ENCODE results near the gene NSA2. TPM values are rescaled to one million over a fixed set of nuclear protein-coding genes. Genes with fewer than 3 reads are reported as not detected.

Gene NSA2
- total RNA-seq, 4 donors from 2014 or later, result 64.4 to 98.2 (median 94.9) TPM

DNA sequence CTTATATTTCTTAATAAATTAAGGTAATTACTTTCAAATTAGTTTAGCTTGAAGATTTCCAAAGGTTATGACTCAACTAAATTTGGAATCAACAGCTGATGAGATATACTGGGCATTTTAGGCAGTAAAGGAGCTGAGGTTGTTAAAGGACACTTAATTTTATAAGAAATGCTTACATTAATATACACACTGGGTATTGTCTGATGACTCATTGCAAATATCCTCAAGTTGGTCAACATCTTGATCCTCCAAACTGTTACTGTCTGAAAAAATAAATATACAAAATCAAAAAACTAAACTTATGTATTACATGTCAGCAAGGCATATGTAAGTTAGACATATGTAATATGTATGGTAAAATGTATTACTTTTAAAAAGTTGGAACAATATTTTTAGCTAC is 3.5 kb upstream of the NSA2 start:
- no peak for DNase-seq
- Histone ChIP-seq H3K36me3 (peaks cover 0 to 13% of the 10 kb centered on the region in 2 donors), H3K4me3 (no peak overlapping the region), H3K27me3 (no peaks in the 10 kb centered on the region), H3K4me1 (peaks cover 24 to 29% of the 10 kb centered on the region in 2 donors), H3K9me3 (no peaks in the 10 kb centered on the region), H3K27ac (peak overlapping the region in 1 of 4 donors; percentile 34)
- in situ Hi-C loops (cut with MboI; ENCODE audit: low sequenced_read_pairs in 4 of 4), result loop anchor here in 1 of 4 donors (25.0 kb wide), 1 partner anchor 1201 kb away; the partner anchor contains the start of genes ANKRA2 and UTP15
- intact Hi-C loops (cut with DNase I; ENCODE audit: low total_unique reads), result no loop called here
- TF ChIP-seq POLR2A (IDR thresholded peaks at IDR 0.05), result no peak
- TF ChIP-seq, protein P1, sequence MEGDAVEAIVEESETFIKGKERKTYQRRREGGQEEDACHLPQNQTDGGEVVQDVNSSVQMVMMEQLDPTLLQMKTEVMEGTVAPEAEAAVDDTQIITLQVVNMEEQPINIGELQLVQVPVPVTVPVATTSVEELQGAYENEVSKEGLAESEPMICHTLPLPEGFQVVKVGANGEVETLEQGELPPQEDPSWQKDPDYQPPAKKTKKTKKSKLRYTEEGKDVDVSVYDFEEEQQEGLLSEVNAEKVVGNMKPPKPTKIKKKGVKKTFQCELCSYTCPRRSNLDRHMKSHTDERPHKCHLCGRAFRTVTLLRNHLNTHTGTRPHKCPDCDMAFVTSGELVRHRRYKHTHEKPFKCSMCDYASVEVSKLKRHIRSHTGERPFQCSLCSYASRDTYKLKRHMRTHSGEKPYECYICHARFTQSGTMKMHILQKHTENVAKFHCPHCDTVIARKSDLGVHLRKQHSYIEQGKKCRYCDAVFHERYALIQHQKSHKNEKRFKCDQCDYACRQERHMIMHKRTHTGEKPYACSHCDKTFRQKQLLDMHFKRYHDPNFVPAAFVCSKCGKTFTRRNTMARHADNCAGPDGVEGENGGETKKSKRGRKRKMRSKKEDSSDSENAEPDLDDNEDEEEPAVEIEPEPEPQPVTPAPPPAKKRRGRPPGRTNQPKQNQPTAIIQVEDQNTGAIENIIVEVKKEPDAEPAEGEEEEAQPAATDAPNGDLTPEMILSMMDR (IDR thresholded peaks at IDR 0.05 in 4 of 5, conservative IDR thresholded peaks at IDR 0.05 in 1 of 5), result no peak
- ATAC-seq, result no peak

DNA sequence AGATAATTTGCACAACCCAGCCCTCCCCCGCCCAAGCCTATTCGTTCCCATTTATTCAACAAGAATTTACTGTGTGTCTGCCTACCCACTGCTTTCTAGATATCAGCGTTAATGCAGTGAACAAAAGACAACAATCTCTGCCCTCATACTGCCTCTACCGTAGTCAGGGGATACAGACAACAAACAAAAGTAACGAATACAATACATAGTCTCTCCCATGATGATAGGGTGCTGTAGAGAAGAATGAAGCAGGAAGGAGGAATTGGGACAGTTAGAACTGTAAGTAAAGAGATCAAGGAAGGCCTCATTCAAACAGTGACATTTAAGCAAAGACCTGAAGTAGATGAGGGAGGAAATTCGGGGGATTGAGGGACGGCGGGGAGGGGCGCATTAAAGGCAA is 1.8 kb upstream of the NSA2 start:
- H3K27me3 ChIP-seq, result no peaks in the 10 kb centered on the region
- no peaks in the 10 kb centered on the region for H3K9me3 ChIP-seq
- ATAC-seq (no peak), DNase-seq (no peak)
- peak overlapping the region in 1 of 4 donors; percentile 99 for H3K4me3 ChIP-seq
- H3K4me1 ChIP-seq, result peaks cover 25 to 29% of the 10 kb centered on the region in 2 donors
- no peak overlapping the region for H3K27ac ChIP-seq
- intact Hi-C loops (cut with DNase I; ENCODE audit: low total_unique reads), result loop anchor here (5.0 kb wide), 1 partner anchor 1198 kb away; the partner anchor contains the start of genes ANKRA2 and UTP15
- TF ChIP-seq POLR2A (IDR thresholded peaks at IDR 0.05), result no peak
- TF ChIP-seq, protein P1 (IDR thresholded peaks at IDR 0.05 in 4 of 5, conservative IDR thresholded peaks at IDR 0.05 in 1 of 5), result no peak
- H3K36me3 ChIP-seq, result peaks cover 0 to 24% of the 10 kb centered on the region in 2 donors
- in situ Hi-C loops (cut with MboI; ENCODE audit: low sequenced_read_pairs in 4 of 4), result loop anchor here in 1 of 4 donors (25.0 kb wide), 1 partner anchor 1203 kb away; the partner anchor contains the start of genes ANKRA2 and UTP15

DNA sequence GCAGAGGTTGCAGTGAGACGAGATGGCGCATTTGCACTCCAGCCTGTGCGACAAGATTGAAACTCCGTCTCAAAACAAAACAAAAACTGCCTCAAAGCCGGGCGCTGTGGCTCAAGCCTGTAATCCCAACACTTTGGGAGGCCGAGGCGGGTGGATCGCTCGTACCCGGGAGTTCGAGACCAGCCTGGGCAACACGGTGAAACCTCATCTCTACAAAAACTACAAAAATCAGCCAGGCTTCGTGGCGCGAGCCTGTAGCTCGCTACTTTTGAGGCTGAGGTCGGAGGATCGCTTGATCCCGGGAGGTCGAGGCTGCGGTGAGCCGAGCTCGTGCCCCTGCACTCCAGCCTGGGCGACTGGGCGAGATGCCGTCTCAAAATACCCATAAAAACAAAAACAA is 1.1 kb upstream of the NSA2 start:
- peaks cover 0 to 27% of the 10 kb centered on the region in 2 donors for H3K36me3 ChIP-seq
- H3K9me3 ChIP-seq, result no peaks in the 10 kb centered on the region
- in situ Hi-C loops (cut with MboI; ENCODE audit: low sequenced_read_pairs in 4 of 4), result loop anchor here in 1 of 4 donors (25.0 kb wide), 1 partner anchor 1204 kb away; the partner anchor contains the start of genes ANKRA2 and UTP15

DNA sequence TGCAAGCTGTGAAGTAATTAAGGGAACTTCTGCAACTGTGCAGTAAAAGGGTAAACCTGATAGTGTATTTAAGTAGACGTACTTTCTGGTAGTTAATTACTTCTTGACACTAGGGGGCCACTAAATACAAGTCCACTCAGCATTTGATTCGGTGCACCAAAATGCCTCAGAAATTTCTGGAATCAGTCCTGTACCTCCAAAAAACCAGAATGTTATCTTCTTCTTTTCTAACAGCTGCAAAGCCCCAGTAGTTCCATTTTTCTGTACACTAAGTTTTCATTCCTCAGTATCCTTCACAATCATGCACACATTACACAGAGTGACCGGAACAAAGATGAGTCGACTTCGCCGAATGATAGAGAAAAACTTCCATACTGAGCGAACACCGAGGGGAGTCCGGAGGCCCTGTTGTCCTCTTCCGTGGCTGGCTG is 616 bp upstream of the NSA2 start:
- no peak for DNase-seq
- Histone ChIP-seq H3K4me1 (peaks cover 25 to 29% of the 10 kb centered on the region in 2 donors), H3K27me3 (no peaks in the 10 kb centered on the region), H3K36me3 (peaks cover 0 to 32% of the 10 kb centered on the region in 2 donors), H3K9me3 (no peaks in the 10 kb centered on the region), H3K27ac (peak overlapping the region; percentile 82 to 90 (median 87)), H3K4me3 (peak overlapping the region; percentile 76 to 99 (median 97))
- intact Hi-C loops (cut with DNase I; ENCODE audit: low total_unique reads) (loop anchor here (1.0 to 5.0 kb wide), 2 partner anchors 81 to 1199 kb away; partner anchors contain the start of genes ANKRA2, HEXB and UTP15), in situ Hi-C loops (cut with MboI; ENCODE audit: low sequenced_read_pairs in 4 of 4) (loop anchor here in 1 of 4 donors (25.0 kb wide), 1 partner anchor 1204 kb away; the partner anchor contains the start of genes ANKRA2 and UTP15)
- peak; percentile 45 to 61 for ATAC-seq
- TF ChIP-seq, protein P1 (IDR thresholded peaks at IDR 0.05 in 4 of 5, conservative IDR thresholded peaks at IDR 0.05 in 1 of 5), result peak in 3 of 5 experiments; percentile 23 to 47 (median 29)
- TF ChIP-seq POLR2A (IDR thresholded peaks at IDR 0.05), result no peak

More for the DNA sequence above, 1.1 kb upstream of the NSA2 start:
- H3K4me3 ChIP-seq, result peak overlapping the region; percentile 76 to 99 (median 97)
- H3K4me1 ChIP-seq, result peaks cover 25 to 29% of the 10 kb centered on the region in 2 donors
- intact Hi-C loops (cut with DNase I; ENCODE audit: low total_unique reads), result loop anchor here (1.0 to 5.0 kb wide), 2 partner anchors 81 to 1199 kb away; partner anchors contain the start of genes ANKRA2, HEXB and UTP15
- peak overlapping the region; percentile 82 to 90 (median 87) for H3K27ac ChIP-seq
- no peak for ATAC-seq
- TF ChIP-seq, protein P1 (IDR thresholded peaks at IDR 0.05 in 4 of 5, conservative IDR thresholded peaks at IDR 0.05 in 1 of 5), result no peak
- no peak for TF ChIP-seq POLR2A (IDR thresholded peaks at IDR 0.05)
- no peak for DNase-seq
- H3K27me3 ChIP-seq, result no peaks in the 10 kb centered on the region

Measured in gastrocnemius medialis (tissue), 4 donors.